NOMO-1 treated with DMSO at 0.1 percent for 48 hours (cell line): Measurements from ENCODE around the gene HMCN2.

Source experiments
- DNase-seq: peaks from one replicate; lab custom pipeline; 2025; ENCODE audit not compliant: unreplicated experiment; lab: John Stamatoyannopoulos, UW

The HMCN2 gene

GRCh38 chr9:130343445-130343918 lies 77.9 kb downstream of the HMCN2 start:
- DNase-seq = no peak

DNA sequence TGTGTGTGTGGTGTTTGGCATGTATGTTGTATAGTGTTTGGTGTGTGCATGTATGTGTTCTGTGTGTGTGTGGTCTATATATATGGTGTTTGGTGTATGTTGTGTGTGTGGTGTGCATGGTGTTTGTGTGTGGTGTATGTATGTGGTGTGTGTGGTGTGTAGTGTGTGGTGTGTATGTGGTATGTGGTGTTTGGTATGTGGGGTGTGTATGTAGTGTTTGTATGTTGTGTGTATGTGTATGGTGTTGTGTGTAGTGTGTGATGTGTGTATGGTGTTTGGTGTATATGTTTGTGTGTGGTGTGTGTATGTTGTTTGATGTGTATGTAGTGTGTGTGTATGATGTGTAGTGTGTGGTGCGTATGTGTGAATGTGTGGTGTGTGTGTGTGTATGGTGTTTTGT lies 78.8 kb downstream of the HMCN2 start:
- DNase-seq = no peak

DNA sequence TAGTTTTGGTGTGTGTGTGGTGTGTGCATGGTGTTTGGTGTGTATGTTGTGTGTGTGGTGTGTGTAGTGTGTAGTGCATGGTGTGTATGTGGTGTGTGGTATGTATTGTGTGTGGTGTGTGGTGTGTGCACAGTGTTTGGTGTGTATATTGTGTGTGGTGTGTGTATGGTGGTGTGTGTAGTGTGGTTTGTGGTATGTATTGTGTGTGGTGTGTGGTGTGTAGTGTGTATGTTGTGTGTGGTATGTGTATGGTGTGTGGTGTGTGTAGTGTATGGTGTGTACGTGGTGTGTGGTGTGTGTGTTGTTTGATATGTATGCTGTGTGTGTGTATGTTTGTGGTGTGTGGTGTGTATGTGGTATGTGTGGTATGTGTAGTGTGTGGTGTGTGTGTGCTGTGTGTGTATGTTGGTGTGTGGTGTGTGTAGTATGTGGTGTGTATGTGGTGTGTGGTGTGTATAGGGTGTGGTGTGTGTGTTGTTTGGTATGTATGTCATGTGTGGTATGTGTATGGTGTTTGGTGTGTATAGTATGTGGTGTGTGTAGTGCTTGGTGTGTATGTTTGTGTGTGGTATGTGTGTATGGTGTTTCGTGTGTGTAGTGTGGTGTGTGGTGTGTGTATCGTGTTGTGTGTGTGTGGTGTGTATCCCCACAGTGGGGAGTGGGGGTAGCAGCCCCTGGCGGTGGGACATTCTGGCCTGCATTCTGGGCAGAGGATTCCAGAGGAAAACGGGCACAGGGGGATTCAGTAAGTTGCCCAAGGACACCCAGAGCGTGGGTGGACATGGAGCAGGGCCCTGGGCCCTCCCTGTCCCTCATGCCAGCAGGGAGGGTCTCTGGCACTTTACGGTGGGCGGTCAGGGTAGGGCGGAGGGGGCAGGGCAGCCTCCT lies 79.7 kb downstream of the HMCN2 start:
- no peak for DNase-seq

DNA sequence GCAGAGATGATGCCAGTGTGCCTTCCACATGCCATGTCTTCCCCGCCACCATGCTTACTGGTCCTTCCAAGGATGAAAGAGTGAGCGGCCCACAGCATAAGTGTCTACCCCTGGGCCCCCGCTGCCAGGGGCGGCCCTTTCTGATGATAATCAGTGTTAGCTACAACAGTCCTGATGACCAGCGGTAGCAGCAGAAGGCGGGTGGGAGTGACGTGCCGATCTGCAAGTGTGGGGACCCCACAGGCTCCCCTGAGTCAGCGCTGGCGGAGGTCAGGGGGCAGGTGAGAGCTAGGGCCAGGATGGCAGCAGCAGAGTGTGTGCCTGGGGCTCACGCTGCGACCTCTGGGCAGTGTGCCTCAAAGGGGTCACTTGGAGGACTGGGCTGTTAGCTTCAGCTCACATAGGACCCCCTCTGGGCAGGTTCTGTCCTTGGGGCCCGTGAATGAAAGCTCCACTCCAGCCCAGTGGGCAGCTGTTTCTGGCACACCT lies 80.4 kb downstream of the HMCN2 start:
- DNase-seq = no peak

GRCh38 chr9:130346431-130346830 lies 80.9 kb downstream of the HMCN2 start:
- DNase-seq = no peak

DNA sequence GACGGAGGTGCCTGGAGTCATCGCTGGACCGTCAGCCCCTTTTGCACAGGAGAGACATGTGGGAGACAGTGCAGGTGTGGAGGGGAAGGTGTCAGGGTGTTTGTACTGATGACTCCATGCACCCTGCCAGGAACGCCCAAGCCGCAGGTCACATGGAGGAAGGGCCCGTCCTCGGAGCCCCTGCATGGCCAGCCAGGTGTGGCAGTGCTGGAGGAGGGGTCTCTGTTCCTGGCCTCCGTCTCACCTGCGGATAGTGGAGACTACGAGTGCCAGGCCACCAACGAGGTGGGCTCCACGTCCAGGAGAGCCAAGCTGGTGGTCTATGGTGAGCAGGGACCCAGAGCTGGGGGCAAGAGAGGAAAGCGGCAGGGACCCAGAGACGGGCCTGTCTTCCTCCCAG lies 81.5 kb downstream of the HMCN2 start:
- no peak for DNase-seq

DNA sequence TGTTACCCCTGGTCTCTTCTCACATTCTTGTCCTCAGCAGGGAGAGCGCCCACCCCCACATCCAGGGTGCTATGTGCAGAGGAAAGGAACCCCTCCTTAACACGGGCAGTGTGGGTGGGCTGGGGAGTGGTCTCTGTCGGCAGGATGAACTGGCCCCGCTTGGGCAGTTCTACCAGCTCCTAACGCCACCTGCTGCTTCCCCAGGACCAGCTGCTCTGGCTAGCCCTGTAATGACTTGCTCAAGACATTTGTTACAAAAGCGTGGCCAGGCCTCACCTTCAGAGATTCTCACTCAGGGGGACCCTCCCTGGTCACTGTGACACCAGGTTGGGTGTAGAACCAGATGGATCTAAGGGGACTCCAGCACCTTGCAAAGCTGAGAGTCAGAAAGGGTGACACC lies 82.4 kb downstream of the HMCN2 start:
- DNase-seq = no peak

- DNase-seq = no peak
Measured at GRCh38 chr9:130348341-130348740, 82.8 kb downstream of the HMCN2 start.

DNA sequence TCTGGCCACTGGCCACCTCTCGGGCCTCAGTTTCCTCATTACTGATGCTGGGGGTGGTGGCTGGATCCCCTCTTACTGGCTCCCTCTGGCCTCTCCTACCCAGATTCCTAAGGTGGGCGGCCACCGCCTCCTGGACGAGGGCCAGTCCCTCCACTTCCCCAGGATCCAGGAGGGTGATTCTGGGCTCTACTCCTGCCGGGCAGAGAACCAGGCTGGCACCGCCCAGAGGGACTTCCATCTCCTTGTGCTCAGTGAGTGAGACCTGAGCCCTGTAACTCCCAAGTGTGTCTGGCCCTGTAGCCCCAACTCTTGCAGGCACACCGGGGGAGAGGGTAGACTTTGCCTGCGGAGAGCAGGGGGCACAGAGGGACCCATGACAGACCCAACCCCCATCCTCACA lies 83.3 kb downstream of the HMCN2 start:
- DNase-seq = no peak

DNA sequence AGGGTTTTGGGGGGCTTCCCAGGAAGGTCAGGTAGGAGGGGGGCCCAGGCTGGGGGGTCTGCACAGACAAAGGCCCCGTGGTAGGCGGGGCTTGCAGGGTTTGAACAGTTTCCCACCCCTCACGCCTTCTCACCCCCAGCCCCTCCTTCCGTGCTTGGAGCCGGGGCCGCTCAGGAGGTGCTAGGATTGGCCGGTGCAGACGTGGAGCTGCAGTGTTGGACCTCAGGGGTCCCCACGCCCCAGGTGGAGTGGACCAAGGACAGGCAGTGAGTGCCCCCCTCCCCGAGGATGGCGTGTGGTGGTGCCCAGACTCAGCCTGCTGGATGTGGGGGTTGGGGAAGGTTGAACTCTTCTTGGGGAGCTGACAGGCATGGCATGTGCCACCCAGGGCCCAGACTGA lies 83.8 kb downstream of the HMCN2 start:
- no peak for DNase-seq

- no peak for DNase-seq
Measured at GRCh38 chr9:130351343-130351742, 85.8 kb downstream of the HMCN2 start.

DNA sequence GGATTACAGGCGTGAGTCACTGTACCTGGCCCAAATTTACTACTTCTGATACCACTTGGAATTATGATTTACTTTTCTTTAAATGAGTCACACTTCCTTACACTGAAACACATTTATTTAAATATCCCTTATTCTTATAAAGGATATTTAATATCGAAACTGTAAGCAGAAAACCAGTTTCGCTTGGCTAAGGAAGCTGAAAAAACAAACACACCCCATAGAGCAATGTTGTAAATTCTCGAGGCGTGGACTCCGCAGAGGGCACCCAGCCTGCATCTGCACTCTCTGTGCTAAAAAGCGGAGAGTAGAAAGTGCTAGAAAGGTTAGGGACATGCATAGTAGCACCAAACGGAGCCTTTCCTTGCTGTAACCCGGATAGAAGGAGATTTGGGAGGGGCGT lies 86.5 kb downstream of the HMCN2 start:
- DNase-seq = no peak

DNA sequence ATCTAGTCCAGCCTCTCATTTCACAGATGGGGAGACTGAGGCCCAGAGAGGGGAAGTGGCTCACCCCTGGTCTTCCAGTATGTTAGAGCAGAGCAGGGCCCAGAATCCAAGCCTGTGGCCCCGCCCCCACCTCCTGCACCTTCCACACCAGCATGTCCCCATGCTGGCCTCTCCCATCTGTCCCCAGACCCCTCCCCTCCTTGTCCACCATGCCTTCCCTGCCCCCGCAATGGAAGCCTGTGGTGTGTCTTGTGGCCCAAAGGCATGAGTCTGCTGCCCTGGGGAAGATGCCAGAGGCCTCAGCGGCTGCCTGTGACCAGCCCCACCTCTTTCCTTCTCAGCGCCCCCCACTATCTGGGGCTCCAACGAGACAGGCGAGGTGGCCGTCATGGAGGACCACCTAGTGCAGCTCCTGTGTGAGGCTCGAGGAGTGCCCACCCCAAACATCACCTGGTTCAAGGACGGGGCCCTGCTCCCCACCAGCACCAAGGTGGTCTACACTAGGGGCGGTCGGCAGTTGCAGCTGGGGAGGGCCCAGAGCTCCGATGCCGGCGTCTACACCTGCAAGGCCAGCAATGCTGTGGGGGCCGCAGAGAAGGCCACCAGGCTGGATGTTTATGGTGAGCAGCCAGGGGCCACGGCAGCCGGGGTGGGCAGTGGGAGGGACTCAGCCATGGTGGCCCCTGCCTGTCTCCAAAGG lies 87.2 kb downstream of the HMCN2 start:
- no peak for DNase-seq

- DNase-seq = no peak
Measured at GRCh38 chr9:130354378-130354777, 88.8 kb downstream of the HMCN2 start.

DNA sequence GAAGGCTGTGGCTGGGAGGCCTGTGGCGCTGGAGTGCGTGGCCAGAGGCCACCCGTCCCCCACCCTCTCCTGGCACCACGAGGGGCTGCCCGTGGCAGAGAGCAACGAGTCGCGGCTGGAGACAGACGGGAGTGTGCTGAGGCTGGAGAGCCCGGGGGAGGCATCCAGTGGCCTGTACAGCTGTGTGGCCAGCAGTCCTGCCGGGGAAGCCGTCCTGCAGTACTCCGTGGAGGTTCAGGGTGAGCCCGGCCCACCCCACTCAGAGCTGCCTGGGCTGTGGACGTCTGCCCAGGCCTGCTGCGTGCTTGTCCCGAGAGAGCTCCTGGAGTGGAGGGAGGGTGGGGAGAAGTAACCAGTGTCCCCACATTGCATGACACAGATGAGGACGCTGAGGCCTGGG lies 89.2 kb downstream of the HMCN2 start:
- DNase-seq = no peak

DNA sequence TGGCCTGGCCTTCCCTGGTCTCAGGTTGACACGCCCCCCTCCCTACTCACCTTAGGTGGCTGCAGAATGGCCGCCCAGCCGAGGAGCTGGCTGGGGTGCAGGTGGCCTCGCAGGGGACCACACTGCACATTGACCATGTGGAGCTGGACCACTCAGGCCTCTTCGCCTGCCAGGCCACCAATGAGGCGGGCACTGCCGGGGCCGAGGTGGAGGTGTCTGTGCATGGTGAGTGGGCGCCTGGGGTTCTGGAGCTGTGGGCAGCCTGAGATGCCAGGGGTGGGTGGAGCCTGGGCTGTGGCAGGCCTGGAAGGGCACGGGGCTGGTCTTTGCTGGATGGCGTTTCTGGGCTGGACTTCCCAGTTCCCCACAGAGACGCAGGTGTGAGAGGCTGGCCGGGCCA lies 90.5 kb downstream of the HMCN2 start:
- DNase-seq = no peak

- no peak for DNase-seq
Measured at GRCh38 chr9:130356877-130357584, 91.5 kb downstream of the HMCN2 start.

- no peak for DNase-seq
Measured at GRCh38 chr9:130358928-130359327, 93.4 kb downstream of the HMCN2 start.

- no peak for DNase-seq
Measured at GRCh38 chr9:130359819-130360218, 94.3 kb downstream of the HMCN2 start.

- DNase-seq = no peak
Measured at GRCh38 chr9:130360672-130361071, 95.1 kb downstream of the HMCN2 start.

DNA sequence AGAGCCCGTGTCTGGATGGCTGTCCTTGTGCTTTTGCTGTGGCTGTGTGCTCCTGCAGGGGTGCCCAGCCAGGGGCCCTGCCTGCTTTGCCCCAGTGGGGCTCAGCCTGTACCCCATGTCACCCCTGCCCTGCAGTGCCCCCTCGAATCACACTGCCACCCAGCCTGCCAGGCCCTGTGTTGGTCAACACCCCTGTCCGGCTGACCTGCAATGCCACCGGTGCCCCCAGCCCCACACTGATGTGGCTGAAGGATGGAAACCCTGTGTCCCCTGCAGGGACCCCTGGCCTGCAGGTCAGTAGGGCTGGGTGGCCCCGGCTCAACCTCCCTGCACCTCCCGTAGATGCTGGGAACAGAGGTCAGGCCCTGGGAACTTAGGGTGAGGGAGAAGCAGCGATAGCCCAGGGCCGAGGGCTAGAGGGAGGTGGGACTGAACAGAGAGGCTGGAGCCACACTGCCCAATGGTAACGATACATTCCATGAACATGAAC lies 96.4 kb downstream of the HMCN2 start:
- DNase-seq = no peak
